H9 (cell line): ENCODE data around the gene TM9SF4. TPM values are rescaled to one million over a fixed set of nuclear protein-coding genes. Genes with fewer than 3 reads are reported as not detected.

Experiments used
- DNase-seq: peaks from one replicate; pipeline ENCODE4 v3.0.0-alpha.2; 2017
- H2AFZ ChIP-seq: one replicate; pipeline ENCODE4 v1.6.1; 2013; ENCODE audit warnings: mild to moderate bottlenecking, low read length, control low read depth, moderate library complexity
- H2AK5ac ChIP-seq: 2 replicates; pipeline ENCODE4 v1.6.1; 2013; ENCODE audit warnings: low read length, control low read depth, mixed read lengths; ENCODE audit not compliant: insufficient read length
- H2BK120ac ChIP-seq: one replicate; pipeline ENCODE4 v1.6.1; 2013; ENCODE audit warnings: low read depth, mild to moderate bottlenecking, low read length, control low read depth, inconsistent platforms; ENCODE audit not compliant: poor library complexity, severe bottlenecking
- H2BK12ac ChIP-seq: 2 replicates; pipeline ENCODE4 v1.6.1; 2013; ENCODE audit warnings: low read length, control low read depth, mixed read lengths, low read depth; ENCODE audit not compliant: insufficient read length
- H2BK15ac ChIP-seq: 2 replicates; pipeline ENCODE4 v1.6.1; 2013; ENCODE audit warnings: low read depth, low read length, control low read depth
- H2BK20ac ChIP-seq: one replicate; pipeline ENCODE4 v1.6.1; 2013; ENCODE audit warnings: low read depth, mild to moderate bottlenecking, low read length, control low read depth, inconsistent platforms; ENCODE audit not compliant: poor library complexity, severe bottlenecking
- H2BK5ac ChIP-seq: 2 replicates; pipeline ENCODE4 v1.6.1; 2013; ENCODE audit warnings: low read length, control low read depth, mixed read lengths; ENCODE audit not compliant: insufficient read length
- H3K14ac ChIP-seq: 2 replicates; pipeline ENCODE4 v1.6.1; 2013; ENCODE audit warnings: low read length, control low read depth; ENCODE audit not compliant: insufficient read depth
- H3K18ac ChIP-seq: 2 replicates; pipeline ENCODE4 v1.6.1; 2013; ENCODE audit warnings: low read depth, mild to moderate bottlenecking, mixed read lengths, low read length, control low read depth; ENCODE audit not compliant: insufficient read length
- H3K23ac ChIP-seq: 2 replicates; pipeline ENCODE4 v1.6.1; 2013; ENCODE audit warnings: low read length, control low read depth, mixed read lengths, low read depth; ENCODE audit not compliant: insufficient read length
- H3K23me2 ChIP-seq: 2 replicates; pipeline ENCODE4 v1.6.1; 2013; ENCODE audit warnings: low read depth, mild to moderate bottlenecking, mixed read lengths, low read length, control low read depth; ENCODE audit not compliant: insufficient read length, poor library complexity, severe bottlenecking
- H3K27ac ChIP-seq: 2 replicates; pipeline ENCODE4 v1.5.1; 2013; ENCODE audit warnings: low read length, control low read depth, mixed read lengths, low read depth; ENCODE audit not compliant: insufficient read length
- H3K27me3 ChIP-seq: 2 replicates; pipeline ENCODE4 v1.6.1; 2013; ENCODE audit warnings: low read length, control low read depth, inconsistent platforms; ENCODE audit not compliant: insufficient read depth
- H3K4ac ChIP-seq: 2 replicates; pipeline ENCODE4 v1.6.1; 2013; ENCODE audit warnings: low read depth, mild to moderate bottlenecking, control low read depth, inconsistent platforms, low read length, moderate library complexity
- H3K4me1 ChIP-seq: 2 replicates; pipeline ENCODE4 v1.6.1; 2013; ENCODE audit warnings: low read length, control low read depth, inconsistent platforms; ENCODE audit not compliant: insufficient read depth
- H3K4me2 ChIP-seq: 2 replicates; pipeline ENCODE4 v1.6.1; 2013; ENCODE audit warnings: low read length, control low read depth, mixed read lengths; ENCODE audit not compliant: insufficient read length, insufficient read depth
- H3K56ac ChIP-seq: 2 replicates; pipeline ENCODE4 v1.6.1; 2013; ENCODE audit warnings: low read depth, mild to moderate bottlenecking, mixed read lengths, low read length, control low read depth; ENCODE audit not compliant: insufficient read length
- H3K79me1 ChIP-seq: 2 replicates; pipeline ENCODE4 v1.6.1; 2013; ENCODE audit warnings: low read depth, mild to moderate bottlenecking, moderate library complexity, low read length, control low read depth, inconsistent platforms; ENCODE audit not compliant: insufficient read depth, poor library complexity, severe bottlenecking
- H3K79me2 ChIP-seq: 2 replicates; pipeline ENCODE4 v1.6.1; 2013; ENCODE audit warnings: low read length, control low read depth, inconsistent platforms; ENCODE audit not compliant: insufficient read depth
- H3K9ac ChIP-seq: 2 replicates; pipeline ENCODE4 v1.6.1; 2013; ENCODE audit warnings: low read length, control low read depth, mixed read lengths; ENCODE audit not compliant: insufficient read length; ENCODE audit errors: extremely low read depth
- H3K9me3 ChIP-seq: one replicate; pipeline ENCODE4 v1.6.1; 2013; ENCODE audit warnings: low read depth, low read length, inconsistent platforms; ENCODE audit not compliant: control insufficient read depth
- H3T11ph ChIP-seq: one replicate; pipeline ENCODE4 v1.6.1; 2013; ENCODE audit warnings: mild to moderate bottlenecking, low read length, control low read depth, inconsistent platforms
- H4K20me1 ChIP-seq: one replicate; pipeline ENCODE4 v1.6.1; 2013; ENCODE audit not compliant: control insufficient read depth, insufficient read length, insufficient read depth
- H4K5ac ChIP-seq: 2 replicates; pipeline ENCODE4 v1.6.1; 2013; ENCODE audit warnings: low read depth, mild to moderate bottlenecking, mixed read lengths, low read length, control low read depth; ENCODE audit not compliant: insufficient read length
- H4K8ac ChIP-seq: replicated peaks from 2 replicates; pipeline ENCODE4 v1.6.1; 2013; ENCODE audit warnings: low read length, control low read depth, mixed read lengths, low read depth; ENCODE audit not compliant: insufficient read length
- H4K91ac ChIP-seq: 2 replicates; pipeline ENCODE4 v1.6.1; 2013; ENCODE audit warnings: low read depth, mild to moderate bottlenecking, moderate library complexity, mixed read lengths, low read length, control low read depth; ENCODE audit not compliant: insufficient read length
- H3K27ac Mint-ChIP-seq, 3 experiments: 2 replicates in 2 of 3; 3 replicates in 1 of 3; pipeline ENCODE4 v1.8.0; 2020 to 2021; ENCODE audit warnings: mixed read lengths in 3 of 3, mild to moderate bottlenecking in 1 of 3, moderate library complexity in 1 of 3
- H3K27me3 Mint-ChIP-seq: 2 replicates; pipeline ENCODE4 v1.8.0; 2021; ENCODE audit warnings: low read depth, mild to moderate bottlenecking, moderate library complexity, mixed read lengths
- H3K36me3 Mint-ChIP-seq, 3 experiments: 2 replicates in 2 of 3; 3 replicates in 1 of 3; pipeline ENCODE4 v1.8.0; 2020 to 2021; ENCODE audit warnings: low read depth in 3 of 3, mixed read lengths in 3 of 3; ENCODE audit not compliant: insufficient read depth in 1 of 3
- H3K4me1 Mint-ChIP-seq, 2 experiments: 2 replicates each; pipeline ENCODE4 v1.8.0; 2020; ENCODE audit warnings: mixed read lengths in 2 of 2
- H3K4me3 Mint-ChIP-seq, 2 experiments: 2 replicates in 1 of 2; 3 replicates in 1 of 2; pipeline ENCODE4 v1.8.0; 2020 to 2021; ENCODE audit warnings: mild to moderate bottlenecking in 2 of 2, mixed read lengths in 2 of 2, moderate library complexity in 1 of 2
- H3K9me3 Mint-ChIP-seq, 2 experiments: 2 replicates in 1 of 2; 3 replicates in 1 of 2; pipeline ENCODE4 v1.8.0; 2020; ENCODE audit warnings: mild to moderate bottlenecking in 2 of 2, mixed read lengths in 2 of 2, moderate library complexity in 1 of 2
- WGBS: extraction: QIAGEN DNeasy Blood & Tissue Kit; methylation state at CpG from one replicate; pipeline ENCODE4 v1.1.7; 2013; ENCODE audit warnings: missing lambda C conversion rate, low lambda C conversion rate, mixed read lengths; ENCODE audit not compliant: insufficient read length; ENCODE audit errors: extremely low coverage; 5-methylcytosine and 5-hydroxymethylcytosine counted together
- total RNA-seq: library from RNA; stranded (reverse); gene quantifications from 2 replicates; pipeline ENCODE4 v1.2.1, GENCODE V29; 2021
- TF ChIP-seq, protein P1 (sequence below): fragments of 200-600 bp; sonication (generic); conservative IDR thresholded peaks from 3 replicates; pipeline ENCODE4 v1.8.0; 2021; ENCODE audit warnings: antibody characterized with exemption, mild to moderate bottlenecking

Gene TM9SF4
- total RNA-seq, 1 experiment from 2014 or later, result 62.3 TPM

- H2BK15ac ChIP-seq, result no peak overlapping the region
- H2BK120ac ChIP-seq, result no peak overlapping the region
- no peaks in the 10 kb centered on the region for H4K20me1 ChIP-seq
- no peak overlapping the region for H3K4me2 ChIP-seq
- no peak overlapping the region for H3K4ac ChIP-seq
- Mint-ChIP-seq H3K27ac (no peak overlapping the region; a peak in 1 of 7 replicates), H3K36me3 (no peaks in the 10 kb centered on the region; a peak in 1 of 7 replicates), H3K9me3 (no peaks in the 10 kb centered on the region), H3K4me3 (no peak overlapping the region), H3K4me1 (peaks cover 8 to 13% of the 10 kb centered on the region in 2 experiments; a peak in 3 of 4 replicates), H3K27me3 (peaks cover 18% of the 10 kb centered on the region)
- H3K18ac ChIP-seq, result no peak overlapping the region
- WGBS, result no CpG with 5 or more reads among the region's 3 CpGs
- no peak overlapping the region for H3T11ph ChIP-seq
- H3K23ac ChIP-seq, result no peak overlapping the region
- no peaks in the 10 kb centered on the region for H3K79me1 ChIP-seq
- H4K91ac ChIP-seq, result no peak overlapping the region
- no peaks in the 10 kb centered on the region for H3K9me3 ChIP-seq
- H2BK5ac ChIP-seq, result no peak overlapping the region
- H3K79me2 ChIP-seq, result no peaks in the 10 kb centered on the region
- no peak overlapping the region for H2AFZ ChIP-seq
- no peak for DNase-seq
- TF ChIP-seq, protein P1, sequence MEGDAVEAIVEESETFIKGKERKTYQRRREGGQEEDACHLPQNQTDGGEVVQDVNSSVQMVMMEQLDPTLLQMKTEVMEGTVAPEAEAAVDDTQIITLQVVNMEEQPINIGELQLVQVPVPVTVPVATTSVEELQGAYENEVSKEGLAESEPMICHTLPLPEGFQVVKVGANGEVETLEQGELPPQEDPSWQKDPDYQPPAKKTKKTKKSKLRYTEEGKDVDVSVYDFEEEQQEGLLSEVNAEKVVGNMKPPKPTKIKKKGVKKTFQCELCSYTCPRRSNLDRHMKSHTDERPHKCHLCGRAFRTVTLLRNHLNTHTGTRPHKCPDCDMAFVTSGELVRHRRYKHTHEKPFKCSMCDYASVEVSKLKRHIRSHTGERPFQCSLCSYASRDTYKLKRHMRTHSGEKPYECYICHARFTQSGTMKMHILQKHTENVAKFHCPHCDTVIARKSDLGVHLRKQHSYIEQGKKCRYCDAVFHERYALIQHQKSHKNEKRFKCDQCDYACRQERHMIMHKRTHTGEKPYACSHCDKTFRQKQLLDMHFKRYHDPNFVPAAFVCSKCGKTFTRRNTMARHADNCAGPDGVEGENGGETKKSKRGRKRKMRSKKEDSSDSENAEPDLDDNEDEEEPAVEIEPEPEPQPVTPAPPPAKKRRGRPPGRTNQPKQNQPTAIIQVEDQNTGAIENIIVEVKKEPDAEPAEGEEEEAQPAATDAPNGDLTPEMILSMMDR, result no peak
- H3K14ac ChIP-seq, result no peak overlapping the region
- no peak overlapping the region for H3K9ac ChIP-seq
- no peak overlapping the region for H2BK12ac ChIP-seq
- no peaks in the 10 kb centered on the region for H3K4me1 ChIP-seq
- H3K56ac ChIP-seq, result no peak overlapping the region
- H3K27me3 ChIP-seq, result no peaks in the 10 kb centered on the region
- H3K27ac ChIP-seq, result no peak overlapping the region
- no peak overlapping the region for H2AK5ac ChIP-seq
- H3K23me2 ChIP-seq, result no peaks in the 10 kb centered on the region
- H4K8ac ChIP-seq, result no peak overlapping the region
- no peak overlapping the region for H2BK20ac ChIP-seq
- H4K5ac ChIP-seq, result no peak overlapping the region
Measured at GRCh38 chr20:32080783-32081182, 28.7 kb upstream of the TM9SF4 start.
